GM21619 (cell line): ENCODE measurements around the gene NPLOC4.

Source experiments
- ATAC-seq: cut with Tn5 transposase; IDR thresholded peaks from one replicate; pipeline ENCODE4 v1.9.1; 2021; ENCODE audit not compliant: unreplicated experiment

NPLOC4 gene

DNA sequence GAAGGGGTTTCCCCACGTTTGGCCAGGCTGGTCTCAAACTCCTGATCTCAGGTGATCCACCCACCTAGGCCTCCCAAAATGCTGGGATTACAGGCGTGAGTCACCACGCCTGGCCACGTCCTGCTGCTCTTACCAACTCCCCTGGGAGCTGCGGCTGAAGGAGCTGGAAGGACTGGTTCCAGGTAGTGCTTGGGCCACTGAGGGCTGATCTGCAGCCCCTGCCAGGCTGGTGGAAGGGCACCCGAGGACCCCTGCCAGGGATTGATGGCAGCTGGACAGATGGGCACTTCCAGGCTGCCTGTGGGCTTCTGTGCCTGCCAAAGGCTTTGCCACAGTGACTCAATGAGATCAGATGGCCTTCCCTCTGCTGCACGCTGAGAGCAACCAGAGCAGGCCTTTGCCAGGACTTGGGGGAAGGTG, 27.1 kb upstream of the NPLOC4 start:
- no peak for ATAC-seq

- ATAC-seq: no peak
Observed at GRCh38 chr17:81662002-81662401, 25.1 kb upstream of the NPLOC4 start.

GRCh38 chr17:81660441-81660840, 23.5 kb upstream of the NPLOC4 start:
- no peak for ATAC-seq

DNA sequence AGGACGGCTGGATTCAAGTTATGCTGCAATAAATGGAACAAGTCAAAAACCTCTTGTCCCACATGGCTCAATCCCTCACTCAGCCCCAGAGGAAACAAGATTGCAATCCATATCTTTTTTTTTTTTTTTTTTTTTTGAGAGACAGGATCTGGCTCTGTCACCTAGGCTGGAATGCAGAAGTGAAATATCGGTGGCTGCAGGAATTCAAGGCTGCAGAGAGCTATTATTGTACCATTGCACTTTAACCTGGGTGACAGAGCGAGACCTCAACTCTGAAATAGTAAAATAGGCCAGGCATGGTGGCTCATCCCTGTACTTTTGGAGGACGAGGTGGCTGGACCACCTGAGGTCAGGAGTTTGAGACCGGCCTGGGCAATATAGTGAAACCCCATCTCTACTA, 22.1 kb upstream of the NPLOC4 start:
- no peak for ATAC-seq

DNA sequence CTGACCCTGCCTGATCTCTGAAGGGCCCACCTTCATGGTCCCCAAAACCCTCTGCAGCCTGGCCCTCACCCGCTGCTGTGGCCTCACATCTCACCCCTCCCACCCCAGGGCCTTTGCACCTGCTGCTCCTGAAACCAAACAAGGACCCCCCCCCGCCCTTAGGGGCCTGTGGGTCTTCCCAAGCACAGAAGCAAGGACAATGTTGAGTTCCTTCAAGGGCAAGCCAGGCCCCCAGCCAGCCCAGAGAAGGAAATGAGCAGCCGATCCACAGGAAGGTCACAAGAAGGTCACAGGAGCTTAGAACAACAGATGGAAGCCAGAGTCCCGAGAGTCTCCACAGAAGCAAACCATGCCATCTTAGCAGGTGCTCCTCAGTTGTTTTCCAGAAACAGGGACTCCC, 19.9 kb upstream of the NPLOC4 start:
- no peak for ATAC-seq

GRCh38 chr17:81656118-81656743, 19.3 kb upstream of the NPLOC4 start, which contains the start of gene PDE6G:
Gene PDE6G, minus strand, starts transcription at chr17:81656542. Its CDS starts 3,237 bp downstream, at chr17:81653305.
- ATAC-seq: no peak

GRCh38 chr17:81655378-81656117, 18.6 kb upstream of the NPLOC4 start:
- no peak for ATAC-seq

GRCh38 chr17:81652906-81653771, 16.2 kb upstream of the NPLOC4 start:
- ATAC-seq: no peak

DNA sequence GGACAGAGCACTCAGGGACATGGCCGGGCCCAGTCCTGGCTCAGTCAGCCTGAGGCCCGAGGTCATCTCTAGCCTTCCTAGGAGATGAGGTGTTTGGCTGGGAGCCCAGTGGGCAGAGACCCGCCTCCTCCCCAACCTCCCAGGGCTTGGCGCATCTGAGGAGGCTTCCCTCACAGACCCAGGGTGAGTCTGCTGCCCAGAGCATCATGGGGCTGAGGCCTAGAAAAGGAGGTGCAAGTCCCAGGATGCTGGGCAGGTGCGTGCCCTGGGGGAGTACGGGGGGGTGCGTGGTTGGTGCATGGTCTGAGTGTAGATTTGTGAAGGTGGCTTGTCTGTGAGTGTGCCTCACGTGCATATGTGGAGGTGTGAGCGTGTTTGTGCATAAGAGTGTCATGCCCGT, 14.8 kb upstream of the NPLOC4 start:
- no peak for ATAC-seq

- ATAC-seq: no peak
Observed at GRCh38 chr17:81650951-81651350, 14.0 kb upstream of the NPLOC4 start.

- ATAC-seq: no peak
Observed at GRCh38 chr17:81648707-81649085, 11.8 kb upstream of the NPLOC4 start.

DNA sequence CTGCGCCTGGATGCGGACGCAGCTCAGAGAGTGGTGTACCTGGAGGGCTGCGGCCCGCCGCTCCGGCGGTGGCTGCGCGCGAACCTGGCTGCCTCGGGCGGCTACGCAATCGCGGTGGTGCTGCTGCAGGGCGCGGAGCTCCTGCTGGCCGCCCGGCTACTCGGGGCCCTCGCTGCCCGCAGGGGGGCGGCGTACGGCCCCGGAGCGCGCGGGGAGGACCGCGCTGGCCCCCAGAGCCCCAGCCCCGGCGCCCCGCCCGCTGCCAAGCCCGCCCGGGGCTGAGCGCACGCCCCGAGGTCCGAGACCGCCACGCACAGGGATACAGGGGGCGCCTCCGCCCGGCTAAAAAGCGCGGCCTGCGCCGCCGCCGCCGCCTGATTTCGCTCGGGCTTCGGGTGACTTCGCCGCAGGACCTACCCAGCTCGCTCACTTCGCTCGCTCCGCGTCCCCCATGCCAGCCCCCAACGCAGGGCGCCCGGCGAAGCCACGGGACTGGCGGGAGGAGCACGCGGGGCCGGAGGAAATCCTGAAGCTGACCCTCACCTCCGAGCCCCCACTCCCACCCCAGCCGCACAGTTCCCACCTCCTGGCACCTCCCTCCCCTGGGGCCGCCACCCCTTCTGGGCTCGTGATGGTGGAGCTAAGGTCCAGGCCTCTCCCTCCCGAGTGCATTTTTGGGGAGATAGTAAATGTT, 11.2 kb upstream of the NPLOC4 start:
- ATAC-seq: no peak

DNA sequence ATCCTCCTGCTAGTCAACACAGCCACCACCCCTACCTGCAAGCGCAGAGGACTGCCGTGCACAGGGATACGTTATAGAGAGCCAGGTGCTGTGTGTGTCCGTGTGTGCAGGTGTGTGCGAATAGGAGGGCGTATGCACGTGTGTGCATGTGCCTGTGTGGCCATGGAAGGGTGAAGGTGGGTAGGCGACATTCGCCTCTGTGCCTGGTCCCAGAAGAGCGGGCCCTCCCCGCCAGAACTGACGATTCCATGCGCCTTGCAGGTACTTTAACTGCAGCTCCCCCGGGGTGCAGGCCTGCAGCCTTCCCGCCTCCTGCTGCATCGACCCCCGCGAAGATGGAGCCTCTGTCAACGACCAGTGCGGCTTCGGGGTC, 10.7 kb upstream of the NPLOC4 start:
- no peak for ATAC-seq

GRCh38 chr17:81646869-81647600, 10.1 kb upstream of the NPLOC4 start:
- ATAC-seq: no peak

DNA sequence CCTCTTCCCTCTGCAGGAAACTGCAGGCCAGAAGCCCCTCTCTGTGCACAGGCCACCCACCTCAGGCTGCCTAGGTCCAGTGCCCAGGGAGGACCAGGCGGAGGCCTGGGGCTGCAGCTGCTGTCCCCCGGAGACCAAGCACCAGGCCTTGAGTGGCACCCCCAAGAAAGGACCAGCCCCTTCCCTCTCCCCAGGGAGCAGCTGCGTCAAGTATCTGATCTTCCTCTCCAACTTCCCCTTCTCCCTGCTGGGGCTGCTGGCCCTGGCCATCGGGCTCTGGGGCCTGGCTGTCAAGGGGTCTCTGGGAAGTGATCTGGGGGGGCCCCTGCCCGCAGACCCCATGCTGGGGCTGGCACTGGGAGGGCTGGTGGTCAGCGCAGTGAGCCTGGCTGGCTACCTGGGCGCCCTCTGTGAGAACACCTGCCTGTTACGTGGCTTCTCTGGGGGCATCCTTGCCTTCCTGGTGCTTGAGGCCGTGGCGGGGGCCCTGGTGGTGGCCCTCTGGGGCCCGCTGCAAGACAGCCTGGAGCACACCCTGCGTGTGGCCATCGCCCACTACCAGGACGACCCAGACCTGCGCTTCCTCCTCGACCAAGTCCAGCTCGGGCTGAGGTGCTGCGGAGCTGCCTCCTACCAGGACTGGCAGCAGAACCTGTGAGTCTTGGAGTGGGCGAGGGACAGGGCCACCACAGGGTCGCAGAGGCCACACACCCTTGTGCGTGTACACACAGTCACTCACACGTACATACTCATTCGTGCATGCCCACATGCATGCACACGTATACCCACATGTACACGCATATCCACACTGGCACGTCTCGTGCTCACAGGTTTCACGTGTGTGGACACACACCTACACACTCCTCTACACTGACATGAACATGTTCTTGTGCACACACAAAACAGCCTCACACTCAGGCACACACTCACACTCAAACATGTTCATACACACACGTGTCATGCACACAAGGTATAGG, 8.4 kb upstream of the NPLOC4 start:
- no peak for ATAC-seq

- ATAC-seq: no peak
Observed at GRCh38 chr17:81644496-81644895, 7.6 kb upstream of the NPLOC4 start.

DNA sequence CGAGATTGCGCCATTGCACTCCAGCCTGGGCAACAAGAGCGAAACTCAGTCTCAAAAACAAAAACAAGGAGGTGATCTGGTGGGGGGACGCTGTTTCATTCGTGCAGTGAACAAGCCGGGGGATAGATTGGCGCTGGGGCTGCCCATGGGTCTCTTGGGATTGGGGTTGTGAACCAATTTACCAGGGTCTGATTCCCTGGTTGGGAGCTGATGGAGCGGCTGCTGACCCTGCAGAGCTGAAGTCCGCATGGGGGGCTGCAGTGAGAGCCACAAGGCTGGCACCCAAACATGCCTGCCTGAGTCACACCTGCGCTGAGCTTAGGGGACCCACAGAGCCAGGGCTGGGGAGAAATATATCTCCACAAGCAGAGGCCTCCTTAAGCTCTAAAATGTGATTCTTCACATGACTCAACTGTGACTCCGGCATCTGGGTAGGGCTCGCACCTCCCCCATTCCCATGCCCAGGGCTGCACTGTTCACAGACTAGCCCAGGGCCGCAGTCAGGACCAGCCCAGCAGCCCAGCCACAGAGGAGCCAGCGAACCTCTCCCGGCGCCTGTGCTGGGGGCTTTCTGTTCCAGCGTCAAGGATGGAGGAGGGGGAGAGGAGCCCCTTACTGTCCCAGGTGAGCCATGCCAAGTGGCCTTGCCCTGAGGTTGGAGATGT, 5.0 kb upstream of the NPLOC4 start:
- ATAC-seq: no peak

DNA sequence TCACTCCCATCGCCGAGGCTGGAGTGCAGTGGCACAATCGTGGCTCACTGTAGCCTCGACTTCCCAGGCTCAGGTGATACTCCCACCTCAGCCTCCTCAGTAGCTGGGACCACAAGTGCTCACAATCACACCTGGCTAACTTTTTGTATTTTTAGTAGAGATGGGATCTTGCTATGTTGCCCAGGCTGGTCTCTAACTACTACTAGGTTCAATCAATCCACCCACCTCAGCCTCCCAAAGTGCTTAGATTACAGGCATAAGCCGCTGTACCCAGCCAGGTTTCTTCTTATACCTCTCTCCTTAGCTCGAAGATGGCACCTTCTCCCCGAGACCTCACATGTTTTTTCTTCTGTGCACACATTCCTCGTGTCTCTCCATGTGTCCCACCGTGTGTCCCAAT, 3.1 kb upstream of the NPLOC4 start:
- no peak for ATAC-seq

GRCh38 chr17:81638683-81639082, 1.8 kb upstream of the NPLOC4 start:
- no peak for ATAC-seq
